NB4 (cell line): ENCODE results near the gene SMIM23.
A peak's percentile ranks its signal among the peaks of the same experiment; 100 is the strongest.

Source experiments
- DNase-seq: peaks from one replicate; pipeline ENCODE4 v3.0.0; 2010; ENCODE audit warnings: low read depth
- H3K4me3 ChIP-seq: one replicate; pipeline ENCODE4 v1.5.1; 2011; ENCODE audit warnings: mild to moderate bottlenecking, low read depth, low read length, moderate library complexity
- MYC ChIP-seq: IDR thresholded peaks from 2 replicates; pipeline ENCODE4 v1.6.1; 2011; ENCODE audit warnings: low read depth, low read length
- POLR2A ChIP-seq: IDR thresholded peaks from 2 replicates; pipeline ENCODE4 v1.6.1; 2011; ENCODE audit warnings: mild to moderate bottlenecking; ENCODE audit not compliant: insufficient read length; ENCODE audit errors: extremely low read depth
- TF ChIP-seq, protein P1 (sequence below): IDR thresholded peaks from 2 replicates; pipeline ENCODE4 v1.6.1; 2011; ENCODE audit warnings: low read depth, low read length
- TF ChIP-seq, protein P2 (sequence below): IDR thresholded peaks from one replicate; pipeline ENCODE4 v1.5.1; 2012; ENCODE audit warnings: low read depth, low read length

Gene SMIM23

DNA sequence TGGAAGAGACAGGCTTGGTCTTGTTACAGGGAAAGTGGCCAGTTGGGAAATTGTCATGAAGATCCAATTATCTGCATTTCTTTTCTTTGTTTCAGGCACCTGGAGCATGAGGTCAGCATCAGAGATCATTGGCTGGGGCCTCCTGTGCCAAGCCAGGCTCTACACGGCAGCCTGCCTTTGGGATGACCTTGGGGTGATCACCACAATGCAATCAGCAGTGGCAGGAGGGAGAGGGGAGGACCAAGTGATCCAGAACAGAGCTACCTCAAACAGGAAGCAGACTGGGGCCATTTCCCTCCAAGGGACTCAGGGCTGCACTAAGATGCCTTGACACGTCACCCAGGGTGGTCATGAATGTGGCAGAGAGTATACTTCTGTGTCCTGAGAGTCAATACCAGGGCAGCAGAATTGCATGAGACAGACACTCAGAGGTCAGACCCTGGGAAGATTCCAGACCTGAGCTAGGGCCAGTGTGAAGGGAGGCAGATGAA is 8.9 kb downstream of the SMIM23 start:
- no peak for DNase-seq
- no peak overlapping the region for H3K4me3 ChIP-seq
- TF ChIP-seq, protein P1, sequence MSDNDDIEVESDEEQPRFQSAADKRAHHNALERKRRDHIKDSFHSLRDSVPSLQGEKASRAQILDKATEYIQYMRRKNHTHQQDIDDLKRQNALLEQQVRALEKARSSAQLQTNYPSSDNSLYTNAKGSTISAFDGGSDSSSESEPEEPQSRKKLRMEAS: no peak

- no peak overlapping the region for H3K4me3 ChIP-seq
- no peak for TF ChIP-seq POLR2A
- TF ChIP-seq, protein P1: no peak
- no peak for TF ChIP-seq MYC
- TF ChIP-seq, protein P2, sequence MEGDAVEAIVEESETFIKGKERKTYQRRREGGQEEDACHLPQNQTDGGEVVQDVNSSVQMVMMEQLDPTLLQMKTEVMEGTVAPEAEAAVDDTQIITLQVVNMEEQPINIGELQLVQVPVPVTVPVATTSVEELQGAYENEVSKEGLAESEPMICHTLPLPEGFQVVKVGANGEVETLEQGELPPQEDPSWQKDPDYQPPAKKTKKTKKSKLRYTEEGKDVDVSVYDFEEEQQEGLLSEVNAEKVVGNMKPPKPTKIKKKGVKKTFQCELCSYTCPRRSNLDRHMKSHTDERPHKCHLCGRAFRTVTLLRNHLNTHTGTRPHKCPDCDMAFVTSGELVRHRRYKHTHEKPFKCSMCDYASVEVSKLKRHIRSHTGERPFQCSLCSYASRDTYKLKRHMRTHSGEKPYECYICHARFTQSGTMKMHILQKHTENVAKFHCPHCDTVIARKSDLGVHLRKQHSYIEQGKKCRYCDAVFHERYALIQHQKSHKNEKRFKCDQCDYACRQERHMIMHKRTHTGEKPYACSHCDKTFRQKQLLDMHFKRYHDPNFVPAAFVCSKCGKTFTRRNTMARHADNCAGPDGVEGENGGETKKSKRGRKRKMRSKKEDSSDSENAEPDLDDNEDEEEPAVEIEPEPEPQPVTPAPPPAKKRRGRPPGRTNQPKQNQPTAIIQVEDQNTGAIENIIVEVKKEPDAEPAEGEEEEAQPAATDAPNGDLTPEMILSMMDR: no peak
- DNase-seq: no peak
Measured at GRCh38 chr5:171795381-171795780, 9.8 kb downstream of the SMIM23 start.

DNA sequence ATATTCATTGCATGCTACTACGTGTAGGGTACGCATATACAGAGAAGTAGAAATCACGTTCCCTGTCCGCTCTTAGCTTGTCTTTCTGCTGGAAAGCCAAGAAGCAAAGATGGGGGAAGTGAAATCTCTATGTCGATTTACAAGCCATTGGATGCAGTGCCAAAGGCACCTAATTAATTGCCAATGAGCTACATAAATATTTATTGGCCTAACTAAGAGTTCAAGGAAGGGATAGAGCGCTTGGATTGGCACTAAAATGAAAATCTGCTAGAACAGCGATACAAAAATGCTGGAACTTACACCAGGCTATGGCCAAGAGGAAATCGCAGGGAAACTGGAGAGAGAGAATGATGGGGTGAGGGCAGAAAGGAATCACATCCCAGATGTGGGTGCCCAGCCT is 10.8 kb downstream of the SMIM23 start:
- no peak for DNase-seq
- TF ChIP-seq MYC (no peak), POLR2A (no peak)
- TF ChIP-seq, protein P1: no peak
- TF ChIP-seq, protein P2: no peak
- H3K4me3 ChIP-seq: no peak overlapping the region

DNA sequence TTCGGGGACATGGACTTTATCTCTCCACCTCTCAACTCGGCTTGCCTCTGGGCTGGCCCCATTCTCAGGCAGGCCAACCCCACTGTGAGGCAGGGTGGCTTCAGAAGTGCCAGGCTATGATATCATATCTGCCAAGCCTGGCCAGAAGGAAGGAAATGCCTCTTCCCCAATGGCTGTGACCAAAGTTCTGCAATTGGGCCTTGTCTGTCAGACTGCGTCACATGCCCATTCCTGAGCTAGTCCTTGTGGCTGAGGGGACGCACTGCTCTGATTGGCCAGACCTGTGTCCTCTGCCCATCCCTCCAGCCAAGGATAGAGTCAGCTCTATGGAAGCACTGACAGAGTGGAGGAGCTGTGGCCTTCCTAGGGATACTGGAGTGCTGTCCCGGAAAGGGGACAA is 11.9 kb downstream of the SMIM23 start:
- DNase-seq: peak; percentile 18
- H3K4me3 ChIP-seq: no peak overlapping the region
- TF ChIP-seq MYC: no peak
- TF ChIP-seq, protein P2: no peak
- TF ChIP-seq POLR2A: no peak
- TF ChIP-seq, protein P1: no peak

DNA sequence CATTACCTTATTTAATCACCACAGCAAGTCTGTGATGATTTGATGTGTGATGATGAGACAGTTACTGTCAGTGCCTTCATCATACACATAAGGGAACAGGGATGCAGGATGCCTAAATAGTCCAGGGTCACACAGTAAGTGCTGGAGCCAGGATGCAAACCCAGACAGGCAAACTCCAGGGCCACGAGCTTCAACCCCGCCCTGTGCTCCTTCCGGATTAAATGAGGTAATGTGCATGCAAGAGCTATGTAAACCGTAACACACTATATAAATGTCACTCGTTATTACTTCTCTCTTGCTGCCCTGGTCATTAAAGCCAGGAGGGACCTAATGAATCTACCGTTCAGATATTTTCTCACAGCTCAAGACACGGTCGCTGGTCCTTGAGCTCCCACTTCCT is 12.8 kb downstream of the SMIM23 start:
- no peak for TF ChIP-seq MYC
- TF ChIP-seq, protein P2: no peak
- no peak for TF ChIP-seq POLR2A
- TF ChIP-seq, protein P1: no peak
- no peak for DNase-seq
- no peak overlapping the region for H3K4me3 ChIP-seq

GRCh38 chr5:171801839-171802238 is 16.2 kb downstream of the SMIM23 start:
- DNase-seq: no peak
- H3K4me3 ChIP-seq: no peak overlapping the region
- TF ChIP-seq, protein P1: no peak
- TF ChIP-seq MYC (no peak), POLR2A (no peak)
- TF ChIP-seq, protein P2: no peak
